EH (cell line): ENCODE data around the gene FXYD7.

ENCODE experiments used
- DNase-seq: peaks from one replicate; pipeline ENCODE4 v3.0.0-alpha.2; 2015; ENCODE audit warnings: low read depth

The FXYD7 gene

DNA sequence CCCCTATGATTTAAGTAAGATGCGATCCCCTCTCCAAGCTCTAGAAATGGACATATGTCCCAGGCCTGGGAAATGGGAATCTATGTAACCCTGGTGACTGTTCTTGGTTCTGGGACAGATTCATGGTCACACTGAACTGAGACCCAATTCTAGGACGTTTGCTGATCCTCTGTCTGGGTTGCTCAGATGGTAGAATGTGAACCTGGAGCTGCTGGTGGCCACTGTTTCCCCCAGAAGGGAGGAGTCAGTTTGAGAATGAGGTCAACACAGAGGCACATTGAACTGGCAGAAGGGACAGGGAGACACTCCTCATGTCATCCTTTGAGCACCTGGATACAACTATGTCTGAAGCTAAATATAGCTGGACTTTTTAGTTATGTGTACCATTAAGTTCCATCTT lies 56.4 kb downstream of the FXYD7 start:
- no peak for DNase-seq

DNA sequence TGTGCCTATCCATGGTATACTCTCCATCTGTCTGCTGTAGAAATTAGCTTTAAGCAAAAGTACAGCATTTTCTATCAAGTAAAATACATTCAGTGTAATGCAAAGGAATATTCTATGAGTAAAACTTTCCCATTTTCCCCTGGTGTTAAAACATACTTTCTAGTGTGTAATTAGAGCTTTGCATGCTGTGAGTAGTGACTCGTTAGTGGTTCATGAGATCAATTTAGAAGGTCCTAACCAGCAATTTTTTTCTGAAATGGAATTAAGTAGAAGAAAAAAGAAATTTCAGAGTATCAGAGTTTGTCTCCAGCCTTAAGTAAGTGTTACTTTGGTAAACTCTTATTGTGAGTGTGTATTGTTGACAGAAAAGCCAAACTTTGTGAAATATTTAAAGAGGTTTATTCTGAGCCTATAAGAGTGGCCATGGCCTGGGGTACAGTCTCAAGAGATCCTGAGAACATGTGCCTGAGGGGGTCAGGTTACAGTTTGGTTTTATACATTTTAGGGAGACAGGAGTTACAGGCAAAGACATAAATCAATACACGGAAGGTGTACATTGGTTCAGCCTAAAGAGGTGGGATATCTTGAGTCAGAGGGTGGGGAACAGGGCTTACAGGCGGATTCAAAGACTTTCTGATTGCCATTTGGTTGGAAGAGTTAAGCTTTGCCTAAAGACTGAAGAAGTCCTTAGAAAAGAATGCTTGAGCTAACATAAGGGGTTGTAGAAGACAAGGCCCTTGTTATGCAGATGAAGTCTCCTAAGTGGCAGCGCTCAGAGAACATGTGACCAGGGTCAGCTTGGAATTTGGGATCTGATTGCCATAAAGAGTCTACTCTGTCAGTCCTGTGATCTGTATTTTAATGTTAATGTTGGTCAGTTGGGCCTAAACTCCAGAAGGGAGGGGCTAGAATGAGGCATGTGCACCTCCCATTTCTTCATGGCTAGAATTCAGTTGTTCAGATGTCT lies 60.0 kb downstream of the FXYD7 start:
- no peak for DNase-seq
